ENCODE data around the gene MINDY1. TPM values are rescaled to one million over a fixed set of nuclear protein-coding genes. Genes with fewer than 3 reads are reported as not detected.

The MINDY1 gene
- total RNA-seq (10 to 100 TPM; 19.1 to 60.0 (median 40.6) TPM), polyA plus RNA-seq (10 to 100 TPM in 2 of 3 donors, 1 to 10 TPM in 1; 9.8 to 18.8 (median 16.1) TPM)
- long read RNA-seq, donor 1, result 0 reads
- long read RNA-seq, donor 2, result 0 reads
- long read RNA-seq, donor 3, result 0 reads
- long read RNA-seq, donor 4, result 0 reads
- long read RNA-seq, donor 5, result 0 reads
- long read RNA-seq, donor 6, result 0 reads
- long read RNA-seq, donor 7, partial matches to known transcripts, result 7 of 7 reads
- long read RNA-seq, donor 7, other reads (novel, unspliced or antisense), result 0 of 7 reads
- long read RNA-seq, donor 8, result 0 reads
- long read RNA-seq, donor 9, result 0 reads
- long read RNA-seq, donor 10, result 0 reads

DNA sequence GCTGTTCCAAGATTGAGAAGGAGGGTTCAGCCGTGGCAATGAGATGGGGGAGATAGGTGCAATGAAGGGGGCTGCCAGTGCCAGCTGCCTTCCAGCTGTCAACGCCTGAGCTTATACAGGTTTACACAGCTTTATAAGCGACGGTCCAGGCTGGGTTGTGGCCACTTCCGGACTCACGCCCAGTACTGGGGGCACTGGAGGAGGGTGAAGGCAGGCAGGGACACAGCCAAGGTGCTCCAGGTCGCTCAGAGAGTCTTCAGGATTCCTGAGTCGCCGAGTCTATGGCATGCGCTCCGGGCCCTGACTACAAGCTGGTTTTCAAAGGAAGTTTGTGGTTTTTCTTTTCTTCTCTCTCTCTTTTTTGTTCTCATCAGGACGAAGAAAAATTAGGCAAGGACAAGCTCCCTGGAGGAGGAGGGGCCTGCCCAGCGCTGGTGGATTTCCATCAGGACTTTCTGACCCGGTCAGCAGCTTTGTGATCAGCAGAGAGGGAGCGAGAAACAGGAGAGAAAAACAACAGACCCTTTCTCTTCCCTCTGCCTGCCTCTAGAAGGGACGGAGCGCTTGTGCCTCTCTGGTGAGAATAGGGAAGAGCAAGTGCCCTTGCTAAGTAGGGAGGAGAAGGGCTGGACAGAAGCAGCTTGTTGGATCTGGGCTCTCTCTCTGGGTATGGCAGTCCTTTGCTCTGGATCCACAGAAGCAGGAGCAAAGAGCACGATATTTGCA is at the start of gene MINDY1:
TSS of gene MINDY1 (minus strand) at position 576 of the 726 bp plus-strand sequence. CDS start 4,285 bp downstream, outside the sequence.
- peak in 1 of 4 donors; percentile 27 for TF ChIP-seq POLR2A (IDR thresholded peaks at IDR 0.05)
- TF ChIP-seq, protein P1, sequence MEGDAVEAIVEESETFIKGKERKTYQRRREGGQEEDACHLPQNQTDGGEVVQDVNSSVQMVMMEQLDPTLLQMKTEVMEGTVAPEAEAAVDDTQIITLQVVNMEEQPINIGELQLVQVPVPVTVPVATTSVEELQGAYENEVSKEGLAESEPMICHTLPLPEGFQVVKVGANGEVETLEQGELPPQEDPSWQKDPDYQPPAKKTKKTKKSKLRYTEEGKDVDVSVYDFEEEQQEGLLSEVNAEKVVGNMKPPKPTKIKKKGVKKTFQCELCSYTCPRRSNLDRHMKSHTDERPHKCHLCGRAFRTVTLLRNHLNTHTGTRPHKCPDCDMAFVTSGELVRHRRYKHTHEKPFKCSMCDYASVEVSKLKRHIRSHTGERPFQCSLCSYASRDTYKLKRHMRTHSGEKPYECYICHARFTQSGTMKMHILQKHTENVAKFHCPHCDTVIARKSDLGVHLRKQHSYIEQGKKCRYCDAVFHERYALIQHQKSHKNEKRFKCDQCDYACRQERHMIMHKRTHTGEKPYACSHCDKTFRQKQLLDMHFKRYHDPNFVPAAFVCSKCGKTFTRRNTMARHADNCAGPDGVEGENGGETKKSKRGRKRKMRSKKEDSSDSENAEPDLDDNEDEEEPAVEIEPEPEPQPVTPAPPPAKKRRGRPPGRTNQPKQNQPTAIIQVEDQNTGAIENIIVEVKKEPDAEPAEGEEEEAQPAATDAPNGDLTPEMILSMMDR (IDR thresholded peaks at IDR 0.05), result peak in 4 of 7 experiments; percentile 33 to 47 (median 42)
- TF ChIP-seq EP300 (IDR thresholded peaks at IDR 0.05), result no peak
- peak; percentile 68 to 94 (median 88) for TF ChIP-seq POLR2AphosphoS5 (IDR thresholded peaks at IDR 0.05)
- H3K4me3 ChIP-seq, result peak within 1 kb of the TSS; percentile 58 to 72 (median 63)
- H3K27ac ChIP-seq, result peak within 1 kb of the TSS; percentile 89 to 92 (median 89)
- peaks cover 7 to 11% (median 9%) of the 10 kb centered on the region in 4 donors for H3K36me3 ChIP-seq
- 1 to 3% (median 1%) methylated on average over 18 of the region's 18 CpGs for WGBS, 5 donors
- H3K9me3 ChIP-seq, result no peaks in the 10 kb centered on the region
- peak; percentile 77 to 93 for DNase-seq
- intact Hi-C loops (cut with DNase I; ENCODE audit: low total_unique reads), result no loop called here
- peaks cover 40 to 89% (median 75%) of the 10 kb centered on the region in 4 donors for H3K4me1 ChIP-seq
- no peaks in the 10 kb centered on the region for H3K27me3 ChIP-seq

DNA sequence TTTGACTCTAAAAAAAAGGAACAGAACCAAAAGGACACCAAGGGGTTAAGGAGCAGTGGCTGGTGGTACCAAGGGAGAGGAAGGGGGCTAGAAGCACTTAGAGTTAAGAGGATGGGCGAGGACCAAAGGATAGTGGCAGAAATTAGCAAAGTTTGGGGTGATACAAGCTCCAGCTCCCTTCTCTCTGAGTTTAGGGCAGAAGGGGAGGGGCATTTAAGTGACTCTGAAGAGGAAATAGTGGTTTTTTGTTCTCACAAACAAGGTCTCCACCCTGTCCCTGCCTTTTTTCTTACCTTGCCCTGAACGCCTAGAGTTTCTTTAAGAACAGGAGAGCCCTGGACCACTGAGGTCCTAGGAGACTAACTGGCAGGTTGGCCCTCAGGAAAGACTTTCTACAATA is 49.4 kb upstream of the MINDY1 start:
- Histone ChIP-seq H3K27me3 (no peaks in the 10 kb centered on the region), H3K27ac (peak overlapping the region; percentile 63 to 99 (median 97)), H3K4me1 (peaks cover 28 to 64% (median 49%) of the 10 kb centered on the region in 4 donors), H3K9me3 (no peaks in the 10 kb centered on the region), H3K4me3 (peak overlapping the region in 2 of 4 donors; percentile 77 to 80), H3K36me3 (peaks cover 37 to 56% (median 51%) of the 10 kb centered on the region in 4 donors)
- TF ChIP-seq POLR2AphosphoS5 (IDR thresholded peaks at IDR 0.05) (no peak), EP300 (IDR thresholded peaks at IDR 0.05) (no peak)
- TF ChIP-seq, protein P1 (IDR thresholded peaks at IDR 0.05), result no peak
- intact Hi-C loops (cut with DNase I; ENCODE audit: low total_unique reads), result no loop called here
- peak in 1 of 2 donors; percentile 46 for DNase-seq
- 32 to 56% (median 48%) methylated on average over 2 of the region's 2 CpGs for WGBS, 5 donors

DNA sequence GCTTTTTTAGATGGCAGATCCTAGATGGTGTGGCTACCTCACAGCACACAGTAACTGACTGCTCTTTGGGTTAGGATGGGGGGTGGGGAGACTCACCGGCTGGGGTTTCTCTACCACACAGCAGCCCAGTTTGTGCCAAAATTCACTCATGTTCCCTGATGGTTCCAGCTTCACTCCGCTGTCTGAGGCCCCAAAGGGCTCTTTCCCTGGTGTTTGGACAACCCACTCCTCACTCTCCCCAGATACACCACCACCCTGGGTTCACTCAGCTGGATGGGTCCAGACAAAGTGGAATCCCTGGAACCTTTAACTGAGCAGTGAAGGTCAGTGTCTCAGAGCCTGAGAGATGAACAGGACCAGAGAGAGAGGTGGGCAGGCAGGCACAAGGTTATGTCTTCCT is 48.9 kb upstream of the MINDY1 start:
- intact Hi-C loops (cut with DNase I; ENCODE audit: low total_unique reads), result no loop called here
- 43 to 90% (median 46%) methylated on average over 1 to 2 of the region's 2 CpGs for WGBS, 5 donors
- Histone ChIP-seq H3K9me3 (no peaks in the 10 kb centered on the region), H3K27me3 (no peaks in the 10 kb centered on the region), H3K4me1 (peaks cover 28 to 59% (median 46%) of the 10 kb centered on the region in 4 donors), H3K36me3 (peaks cover 37 to 56% (median 51%) of the 10 kb centered on the region in 4 donors), H3K4me3 (peak overlapping the region in 2 of 4 donors; percentile 77 to 80), H3K27ac (peak overlapping the region; percentile 63 to 99 (median 97))
- no peak for DNase-seq
- no peak for TF ChIP-seq POLR2AphosphoS5 (IDR thresholded peaks at IDR 0.05)
- TF ChIP-seq POLR2A (IDR thresholded peaks at IDR 0.05), result no peak
- TF ChIP-seq, protein P1 (IDR thresholded peaks at IDR 0.05), result no peak
- TF ChIP-seq EP300 (IDR thresholded peaks at IDR 0.05), result no peak

- DNase-seq, result peak in 1 of 2 donors; percentile 56
- peak overlapping the region in 4 of 5 donors; percentile 97 to 99 (median 98) for H3K27ac ChIP-seq
- H3K27me3 ChIP-seq, result no peaks in the 10 kb centered on the region
- WGBS, 5 donors, result 84 to 91% (median 88%) methylated on average over 4 of the region's 4 CpGs
- H3K36me3 ChIP-seq, result peaks cover 37 to 56% (median 54%) of the 10 kb centered on the region in 4 donors
- intact Hi-C loops (cut with DNase I; ENCODE audit: low total_unique reads), result no loop called here
- H3K4me3 ChIP-seq, result peak overlapping the region in 1 of 4 donors; percentile 80
- peaks cover 28 to 54% (median 42%) of the 10 kb centered on the region in 4 donors for H3K4me1 ChIP-seq
- TF ChIP-seq, protein P1 (IDR thresholded peaks at IDR 0.05), result no peak
- TF ChIP-seq POLR2AphosphoS5 (IDR thresholded peaks at IDR 0.05) (peak in 1 of 3 donors; percentile 9), EP300 (IDR thresholded peaks at IDR 0.05) (no peak), POLR2A (IDR thresholded peaks at IDR 0.05) (no peak)
- no peaks in the 10 kb centered on the region for H3K9me3 ChIP-seq
Observed at GRCh38 chr1:151054971-151055547, 48.4 kb upstream of the MINDY1 start.

All from stomach (tissue), 19 donors.